Epithelial cell of prostate (primary cell): Measurements from ENCODE around the gene RIMS3.
"Not testable (repeated sequence)": the region's sequence is repeated elsewhere in the genome, so short reads cannot be mapped to it uniquely, and the experiment has no call there.

ENCODE experiments used
- DNase-seq: peaks from one replicate; pipeline ENCODE4 v3.0.0-alpha.2; 2011; ENCODE audit warnings: low read depth, low spot score
- H3K27ac ChIP-seq: fragments of 450-650 bp; 2 replicates; pipeline ENCODE4 v1.5.1; 2017; ENCODE audit warnings: mild to moderate bottlenecking

RIMS3 gene

GRCh38 chr1:40610156-40610555 is 55.3 kb downstream of the RIMS3 start:
- DNase-seq: no peak
- no peak overlapping the region for H3K27ac ChIP-seq

- H3K27ac ChIP-seq: no peak overlapping the region
- peak; percentile 57 for DNase-seq
These were observed 57.6 kb downstream of the RIMS3 start for GRCh38 chr1:40607921-40608320.

GRCh38 chr1:40606978-40607377 is 58.5 kb downstream of the RIMS3 start:
- no peak for DNase-seq
- H3K27ac ChIP-seq: no peak overlapping the region

DNA sequence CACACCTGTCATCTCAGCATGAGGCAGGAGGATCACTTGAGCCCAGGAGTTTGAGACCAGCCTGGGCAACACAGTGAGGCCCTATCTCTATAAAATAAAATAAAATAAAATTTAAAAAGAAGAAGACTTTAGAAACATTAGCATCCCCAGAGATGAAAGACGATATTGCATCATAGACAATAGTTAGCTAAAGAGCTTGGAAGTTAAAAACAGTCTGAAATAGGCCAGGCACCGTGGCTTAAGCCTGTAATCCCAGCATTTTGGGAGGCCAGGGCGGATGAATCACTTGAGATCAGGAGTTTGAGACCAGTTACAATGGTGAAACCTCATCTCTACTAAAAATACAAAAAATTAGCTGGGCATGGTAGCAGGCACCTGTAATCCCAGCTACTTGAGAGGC is 59.3 kb downstream of the RIMS3 start:
- DNase-seq: no peak
- no peak overlapping the region for H3K27ac ChIP-seq

DNA sequence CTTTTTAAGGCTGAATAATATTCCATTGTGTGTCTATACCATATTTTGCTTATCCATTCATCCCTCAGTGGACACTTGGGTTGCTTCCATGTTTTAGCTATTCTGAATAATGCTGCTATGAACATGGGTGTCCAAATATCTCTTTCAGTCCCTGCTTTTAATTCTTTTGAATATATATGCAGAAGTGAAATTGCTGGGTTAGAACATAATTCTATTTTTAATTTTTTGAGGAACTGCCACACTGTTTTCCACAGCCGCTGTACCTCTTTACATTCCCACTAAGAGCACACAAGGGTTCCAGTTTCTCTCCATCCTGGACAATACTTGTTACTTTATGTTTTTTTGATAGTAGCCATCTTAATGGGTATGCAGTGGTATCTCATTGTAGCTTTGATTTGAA is 65.6 kb downstream of the RIMS3 start:
- no peak for DNase-seq
- no peak overlapping the region for H3K27ac ChIP-seq

DNA sequence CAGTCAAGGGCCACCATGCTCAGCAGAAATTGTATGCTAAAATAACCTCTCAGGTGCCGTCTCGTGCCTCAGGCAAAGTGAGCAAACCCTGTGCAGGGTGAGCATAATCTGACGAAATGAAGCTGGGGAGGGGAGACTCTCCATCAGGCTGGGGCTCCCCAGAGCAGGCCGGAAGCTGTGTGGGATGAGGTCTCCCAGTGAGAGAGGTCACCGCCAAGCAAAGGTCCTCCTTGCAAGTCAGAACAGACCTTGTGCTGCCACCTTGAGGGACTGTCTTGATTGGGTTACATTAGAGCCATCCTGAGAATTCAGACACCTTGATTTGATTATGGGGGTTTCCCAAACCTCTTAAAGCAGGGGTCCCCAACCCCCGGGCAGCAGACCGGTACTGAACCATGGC is 69.9 kb downstream of the RIMS3 start:
- no peak overlapping the region for H3K27ac ChIP-seq
- DNase-seq: no peak

GRCh38 chr1:40594187-40594531 is 71.3 kb downstream of the RIMS3 start:
- no peak overlapping the region for H3K27ac ChIP-seq
- no peak for DNase-seq

- DNase-seq: no peak
- H3K27ac ChIP-seq: no peak overlapping the region
These were observed 71.9 kb downstream of the RIMS3 start for GRCh38 chr1:40593449-40594186.

DNA sequence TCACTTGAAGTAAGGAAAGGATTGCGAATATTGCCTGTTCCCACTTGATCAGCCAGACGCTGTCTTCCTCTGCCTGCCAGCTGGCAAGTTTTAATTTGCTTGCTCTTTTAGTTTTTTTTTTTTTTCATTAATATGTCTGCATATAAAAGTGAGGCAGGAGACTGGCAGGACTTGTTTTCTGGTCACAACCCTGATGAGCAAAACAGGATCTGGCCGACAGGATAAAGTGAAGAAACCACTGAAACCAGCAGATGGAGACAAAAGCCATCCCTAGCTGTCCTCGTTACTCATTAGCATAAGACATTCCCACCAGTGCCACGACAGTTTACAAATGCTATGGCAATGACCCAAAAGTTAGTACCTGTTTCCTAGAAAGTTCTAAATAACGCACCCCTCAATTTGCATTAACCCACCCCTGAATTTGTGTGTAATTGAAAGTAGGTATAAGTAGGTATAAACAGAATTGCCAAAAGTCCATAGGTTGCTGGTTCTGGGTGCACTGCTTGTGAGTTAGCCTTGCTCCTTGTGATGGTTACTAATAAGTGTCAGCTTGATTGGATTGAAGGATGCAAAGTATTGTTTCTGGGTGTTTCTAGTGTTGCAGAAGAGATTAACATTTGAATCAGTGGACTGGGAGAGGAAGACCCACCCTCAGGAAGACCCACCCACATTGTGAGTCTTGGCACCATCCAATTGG is 73.2 kb downstream of the RIMS3 start:
- DNase-seq: peak; percentile 54
- H3K27ac ChIP-seq: no peak overlapping the region

- H3K27ac ChIP-seq: no peak overlapping the region
- no peak for DNase-seq
These were observed 76.9 kb downstream of the RIMS3 start for GRCh38 chr1:40588586-40588985.

DNA sequence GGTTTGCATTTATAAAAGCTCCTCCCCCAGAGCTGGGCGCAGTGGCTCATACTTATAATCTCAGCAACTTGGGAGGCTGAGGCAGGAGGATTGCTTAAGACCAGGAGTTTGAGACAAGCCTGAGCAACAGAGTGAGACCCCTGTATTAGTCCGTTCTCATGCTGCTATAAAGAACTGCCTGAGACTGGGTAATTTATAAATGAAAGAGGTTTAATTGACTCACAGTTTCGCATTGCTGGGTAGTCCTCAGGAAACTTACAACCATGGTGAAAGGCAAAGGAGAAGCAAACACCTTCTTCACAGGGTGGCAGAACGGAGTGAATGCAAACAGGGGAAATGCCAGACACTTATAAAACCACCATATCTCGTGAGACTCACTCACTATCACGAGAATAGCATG is 81.5 kb downstream of the RIMS3 start:
- no peak for DNase-seq

GRCh38 chr1:40582116-40582515 is 83.4 kb downstream of the RIMS3 start:
- H3K27ac ChIP-seq: no peak overlapping the region
- DNase-seq: no peak

More for the DNA sequence above, 81.5 kb downstream of the RIMS3 start:
- no peak overlapping the region for H3K27ac ChIP-seq

DNA sequence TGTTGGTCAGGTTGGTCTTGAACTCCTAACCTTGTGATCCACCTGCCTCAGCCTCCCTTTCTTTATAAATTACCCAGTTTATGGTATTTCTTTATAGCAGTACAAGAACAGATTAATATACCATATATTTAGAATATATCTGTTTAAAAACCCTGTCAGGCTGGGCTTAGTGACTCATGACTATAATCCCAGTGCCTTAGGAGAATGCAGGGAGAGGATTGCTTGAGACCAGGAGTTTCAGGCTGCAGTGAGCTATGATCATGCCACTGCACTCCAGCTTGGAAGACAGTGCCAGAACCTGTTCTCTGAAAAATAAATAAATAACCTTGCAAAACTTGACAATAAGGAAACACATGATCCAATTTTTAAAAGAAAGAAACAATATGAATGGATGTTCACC is 90.1 kb downstream of the RIMS3 start:
- DNase-seq: no peak
- H3K27ac ChIP-seq: no peak overlapping the region

DNA sequence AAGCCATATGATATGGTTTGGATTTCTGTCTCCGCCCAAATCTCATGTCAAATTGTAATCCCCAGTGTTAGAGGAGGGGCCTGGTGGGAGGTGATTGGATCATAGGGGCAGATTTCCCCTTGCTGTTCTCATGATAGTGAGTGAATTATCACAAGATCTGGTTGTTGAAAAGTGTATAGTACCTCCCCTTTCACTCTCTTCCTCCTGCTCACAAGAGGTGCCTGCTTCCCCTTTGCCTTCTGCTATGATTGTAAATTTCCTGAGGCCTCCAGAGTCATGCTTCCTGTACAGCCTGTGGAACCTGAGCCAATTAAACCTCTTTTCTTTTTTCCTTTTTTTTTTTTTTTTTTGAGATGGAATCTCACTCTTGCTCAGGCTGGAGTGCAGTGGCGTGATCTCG is 90.7 kb downstream of the RIMS3 start:
- not testable (repeated sequence) for DNase-seq
- H3K27ac ChIP-seq: peak overlapping the region; percentile 6
